Measurements from ENCODE around the gene REPS1. TPM values are rescaled to one million over a fixed set of nuclear protein-coding genes. Genes with fewer than 3 reads are reported as not detected.

Gene REPS1
- total and polyA plus RNA-seq, 2 donors from 2014 or later, result 33.4 to 37.0 TPM

DNA sequence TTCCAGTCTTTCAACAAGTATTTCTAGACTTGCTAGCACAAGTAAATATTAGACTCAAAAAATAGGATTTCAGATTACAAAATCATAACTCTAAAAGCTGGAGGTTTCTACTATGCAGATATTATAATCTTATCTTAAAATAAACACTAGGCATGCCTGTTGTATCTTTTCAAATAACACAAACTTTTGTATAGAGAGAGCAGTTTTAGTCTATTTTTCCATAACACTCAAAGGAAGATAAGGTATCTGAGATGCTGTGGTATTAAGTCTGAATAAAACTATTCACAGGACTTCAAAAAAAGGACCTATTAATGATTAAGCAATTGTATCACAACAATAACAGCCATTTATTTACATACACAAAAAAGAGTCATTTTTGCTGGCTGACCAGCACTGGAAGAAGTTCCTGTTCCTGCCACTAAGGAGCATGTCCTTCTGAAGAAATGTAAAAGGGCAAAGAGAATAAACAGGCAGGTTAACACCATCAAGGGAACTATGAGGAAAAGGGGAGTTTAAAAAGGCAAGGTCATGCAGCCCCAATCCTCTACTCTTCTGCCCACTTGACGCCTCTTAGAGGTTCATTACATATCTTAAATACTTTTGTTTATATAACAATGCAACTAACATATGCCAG lies 39.4 kb downstream of the REPS1 start:
- no peak overlapping the region for H3K4me3 ChIP-seq (ENCODE audit: low read length in 3 of 3)
- H3K27ac ChIP-seq (ENCODE audit: low read depth in 2 of 2, low read length in 2 of 2), result no peak overlapping the region
- no peak for FAIRE-seq
- TF ChIP-seq, protein P1, sequence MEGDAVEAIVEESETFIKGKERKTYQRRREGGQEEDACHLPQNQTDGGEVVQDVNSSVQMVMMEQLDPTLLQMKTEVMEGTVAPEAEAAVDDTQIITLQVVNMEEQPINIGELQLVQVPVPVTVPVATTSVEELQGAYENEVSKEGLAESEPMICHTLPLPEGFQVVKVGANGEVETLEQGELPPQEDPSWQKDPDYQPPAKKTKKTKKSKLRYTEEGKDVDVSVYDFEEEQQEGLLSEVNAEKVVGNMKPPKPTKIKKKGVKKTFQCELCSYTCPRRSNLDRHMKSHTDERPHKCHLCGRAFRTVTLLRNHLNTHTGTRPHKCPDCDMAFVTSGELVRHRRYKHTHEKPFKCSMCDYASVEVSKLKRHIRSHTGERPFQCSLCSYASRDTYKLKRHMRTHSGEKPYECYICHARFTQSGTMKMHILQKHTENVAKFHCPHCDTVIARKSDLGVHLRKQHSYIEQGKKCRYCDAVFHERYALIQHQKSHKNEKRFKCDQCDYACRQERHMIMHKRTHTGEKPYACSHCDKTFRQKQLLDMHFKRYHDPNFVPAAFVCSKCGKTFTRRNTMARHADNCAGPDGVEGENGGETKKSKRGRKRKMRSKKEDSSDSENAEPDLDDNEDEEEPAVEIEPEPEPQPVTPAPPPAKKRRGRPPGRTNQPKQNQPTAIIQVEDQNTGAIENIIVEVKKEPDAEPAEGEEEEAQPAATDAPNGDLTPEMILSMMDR (IDR thresholded peaks at IDR 0.05; ENCODE audit: borderline replicate concordance, extremely low read depth, insufficient read depth), result no peak
- H3K27me3 ChIP-seq (ENCODE audit: control insufficient read depth, insufficient read depth, low read length), result no peaks in the 10 kb centered on the region
- DNase-seq, result no peak
- peaks cover 0 to 5% (median 4%) of the 10 kb centered on the region in 3 donors for H3K4me1 ChIP-seq (ENCODE audit: control insufficient read depth in 2 of 3, insufficient read depth in 2 of 3, low read depth in 1 of 3, low read length in 3 of 3)
- intact Hi-C loops (cut with DNase I), result no loop called here
- H3K9me3 ChIP-seq (ENCODE audit: control insufficient read depth in 2 of 3, insufficient read depth in 1 of 3, low read length in 3 of 3), result no peaks in the 10 kb centered on the region
- H3K36me3 ChIP-seq (ENCODE audit: control insufficient read depth in 2 of 3, insufficient read depth in 3 of 3, low read length in 3 of 3), result peaks cover 0 to 4% (median 2%) of the 10 kb centered on the region in 3 donors
- H3K9ac ChIP-seq (ENCODE audit: low read length in 3 of 3), result no peak overlapping the region

DNA sequence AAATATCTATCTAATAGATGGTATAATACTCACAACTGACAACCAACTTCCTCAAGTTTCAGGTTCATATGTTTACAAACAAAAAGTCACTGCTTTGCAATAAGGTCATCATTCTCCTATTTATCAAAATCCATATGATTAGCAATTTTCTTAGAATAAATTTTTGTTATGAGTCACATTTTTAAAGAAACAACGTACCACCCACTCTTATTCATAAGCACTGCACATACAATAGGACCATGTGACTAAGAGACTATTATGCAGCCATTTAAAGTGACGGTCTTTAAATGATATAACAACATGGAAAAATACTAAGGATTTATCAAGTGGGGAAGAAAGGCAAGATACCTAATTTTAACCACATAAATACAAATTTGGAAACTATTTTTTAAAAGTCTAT lies 40.0 kb downstream of the REPS1 start:
- H3K36me3 ChIP-seq (ENCODE audit: control insufficient read depth in 2 of 3, insufficient read depth in 3 of 3, low read length in 3 of 3), result peaks cover 0 to 7% (median 2%) of the 10 kb centered on the region in 3 donors
- no peak overlapping the region for H3K9ac ChIP-seq (ENCODE audit: low read length in 3 of 3)
- TF ChIP-seq, protein P1 (IDR thresholded peaks at IDR 0.05; ENCODE audit: borderline replicate concordance, extremely low read depth, insufficient read depth), result no peak
- no peak overlapping the region for H3K27ac ChIP-seq (ENCODE audit: low read depth in 2 of 2, low read length in 2 of 2)
- intact Hi-C loops (cut with DNase I), result no loop called here
- H3K9me3 ChIP-seq (ENCODE audit: control insufficient read depth in 2 of 3, insufficient read depth in 1 of 3, low read length in 3 of 3), result no peaks in the 10 kb centered on the region
- H3K4me3 ChIP-seq (ENCODE audit: low read length in 3 of 3), result no peak overlapping the region
- H3K27me3 ChIP-seq (ENCODE audit: control insufficient read depth, insufficient read depth, low read length), result no peaks in the 10 kb centered on the region
- FAIRE-seq, result no peak
- peaks cover 0 to 5% (median 4%) of the 10 kb centered on the region in 3 donors for H3K4me1 ChIP-seq (ENCODE audit: control insufficient read depth in 2 of 3, insufficient read depth in 2 of 3, low read depth in 1 of 3, low read length in 3 of 3)
- DNase-seq, result no peak

DNA sequence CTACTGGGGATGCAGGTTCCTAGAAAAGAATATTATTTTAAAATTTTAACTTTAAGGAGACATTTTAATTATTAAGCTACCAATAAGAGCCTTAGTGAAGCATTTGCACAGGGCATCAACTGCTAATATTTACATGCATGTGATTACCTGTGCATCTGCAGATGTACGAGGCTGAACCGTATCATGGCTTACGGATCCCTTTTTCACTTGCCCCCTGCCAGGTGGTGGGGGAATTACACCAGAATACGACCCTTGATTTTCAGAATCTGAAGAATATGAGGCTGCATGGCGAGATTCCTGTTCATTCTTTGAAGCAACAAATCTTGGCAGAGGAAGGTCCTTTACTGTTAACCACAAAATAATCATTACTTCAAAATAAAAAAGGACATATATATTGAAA lies 42.7 kb downstream of the REPS1 start:
- intact Hi-C loops (cut with DNase I), result no loop called here
- FAIRE-seq (no peak), DNase-seq (no peak)
- H3K36me3 ChIP-seq (ENCODE audit: control insufficient read depth in 2 of 3, insufficient read depth in 3 of 3, low read length in 3 of 3), result peaks cover 0 to 7% (median 2%) of the 10 kb centered on the region in 3 donors
- H3K27me3 ChIP-seq (ENCODE audit: control insufficient read depth, insufficient read depth, low read length), result no peaks in the 10 kb centered on the region
- peaks cover 0 to 5% (median 4%) of the 10 kb centered on the region in 3 donors for H3K4me1 ChIP-seq (ENCODE audit: control insufficient read depth in 2 of 3, insufficient read depth in 2 of 3, low read depth in 1 of 3, low read length in 3 of 3)
- no peaks in the 10 kb centered on the region for H3K9me3 ChIP-seq (ENCODE audit: control insufficient read depth in 2 of 3, insufficient read depth in 1 of 3, low read length in 3 of 3)
- H3K9ac ChIP-seq (ENCODE audit: low read length in 3 of 3), result no peak overlapping the region
- TF ChIP-seq, protein P1 (IDR thresholded peaks at IDR 0.05; ENCODE audit: borderline replicate concordance, extremely low read depth, insufficient read depth), result no peak
- H3K27ac ChIP-seq (ENCODE audit: low read depth in 2 of 2, low read length in 2 of 2), result no peak overlapping the region
- H3K4me3 ChIP-seq (ENCODE audit: low read length in 3 of 3), result no peak overlapping the region

Measured in kidney (tissue), 14 donors.